HepG2 (cell line): ENCODE measurements around the gene ARHGEF38. TPM values are rescaled to one million over a fixed set of nuclear protein-coding genes. Genes with fewer than 3 reads are reported as not detected.

Experiments used
- CHD2 ChIP-seq: IDR thresholded peaks from 2 replicates; pipeline ENCODE4 v1.6.1; 2011; ENCODE audit warnings: low read depth, low read length, improper control_type of control experiment
- CREB1 ChIP-seq, 2 experiments: fragments of 450-650 bp in 1 of 2; IDR thresholded peaks; 2 replicates each; pipeline ENCODE4 v1.6.1; 2016 to 2017; ENCODE audit warnings: control low read depth in 1 of 2, mild to moderate bottlenecking in 1 of 2, missing compliant biosample characterization in 1 of 2, missing genetic modification characterization in 1 of 2
- HMG20B ChIP-seq: conservative IDR thresholded peaks from 2 replicates; pipeline ENCODE4 v1.6.1; 2016; ENCODE audit warnings: missing genetic modification reagents, missing compliant biosample characterization
- HNRNPLL ChIP-seq: fragments of 200-400 bp; formaldehyde crosslinking; IDR thresholded peaks from 2 replicates; pipeline ENCODE4 v1.6.1; 2017; ENCODE audit warnings: mild to moderate bottlenecking, low read depth, low read length; ENCODE audit not compliant: poor library complexity, severe bottlenecking
- MBD4 ChIP-seq: IDR thresholded peaks from 2 replicates; pipeline ENCODE4 v1.6.1; 2012; ENCODE audit warnings: low read length, inconsistent platforms, borderline replicate concordance
- MED8 ChIP-seq: sonication (generic); formaldehyde crosslinking; IDR thresholded peaks from 2 replicates; pipeline ENCODE4 v1.8.1; 2023; ENCODE audit warnings: mild to moderate bottlenecking, missing genetic modification reagents; ENCODE audit not compliant: insufficient replicate concordance
- RARA ChIP-seq: IDR thresholded peaks from 2 replicates; pipeline ENCODE4 v1.6.1; 2016; ENCODE audit warnings: missing genetic modification reagents, missing compliant biosample characterization
- SCMH1 ChIP-seq: sonication (generic); formaldehyde crosslinking; IDR thresholded peaks from 2 replicates; pipeline ENCODE4 v1.9.0; 2021; ENCODE audit warnings: missing genetic modification reagents, mild to moderate bottlenecking, borderline replicate concordance
- TEAD3 ChIP-seq: optimal IDR thresholded peaks from 2 replicates; pipeline ENCODE3; 2016; ENCODE audit warnings: borderline replicate concordance
- ZKSCAN5 ChIP-seq: sonication (generic); formaldehyde crosslinking; IDR thresholded peaks from 2 replicates; pipeline ENCODE4 v1.5.1; 2020; ENCODE audit warnings: mild to moderate bottlenecking, missing genetic modification reagents
- ZNF335 ChIP-seq: sonication (generic); formaldehyde crosslinking; IDR thresholded peaks from 2 replicates; pipeline ENCODE4 v1.4.0; 2020; ENCODE audit warnings: missing genetic modification reagents
- ZNF44 ChIP-seq: sonication (generic); formaldehyde crosslinking; IDR thresholded peaks from 2 replicates; pipeline ENCODE4 v1.5.1; 2020; ENCODE audit warnings: mild to moderate bottlenecking, missing genetic modification reagents
- ZNF572 ChIP-seq: sonication (generic); formaldehyde crosslinking; IDR thresholded peaks from 2 replicates; pipeline ENCODE4 v1.5.1; 2020; ENCODE audit warnings: mild to moderate bottlenecking, missing genetic modification reagents
- ZNF614 ChIP-seq: IDR thresholded peaks from 2 replicates; pipeline ENCODE4 v1.6.1; 2018; ENCODE audit warnings: missing biosample characterization, missing genetic modification reagents, inconsistent platforms, borderline replicate concordance
- ZNF761 ChIP-seq: sonication (generic); formaldehyde crosslinking; conservative IDR thresholded peaks from 2 replicates; pipeline ENCODE4 v1.4.0; 2020; ENCODE audit warnings: mild to moderate bottlenecking, missing genetic modification reagents
- polyA plus RNA-seq, 8 experiments: library from polyadenylated mRNA; depleted of rRNA in 3 of 8; stranded (reverse) in 7 of 8; unstranded in 1 of 8; fragments of >200 nt; fragmentation: Illumina TruSeq in 4 of 8; extraction: Trizol in 4 of 8; gene quantifications; 2 replicates each; pipeline versions ENCODE4 v1.2.1 to v1.2.3, GENCODE V29; 2011 to 2016; ENCODE audit warnings: low read depth in 4 of 8, missing spikeins in 1 of 8, mixed read lengths in 1 of 8; ENCODE audit not compliant: insufficient read depth in 1 of 8
- total RNA-seq, 5 experiments: library from RNA; depleted of rRNA; stranded (reverse); fragments of >200 nt; fragmentation: Illumina TruSeq; extraction: Trizol; gene quantifications; 2 replicates each; pipeline ENCODE4 v1.2.3, GENCODE V29; 2016; ENCODE audit warnings: low read depth in 1 of 5
- TF ChIP-seq, protein P1 (sequence below): sonication (generic); formaldehyde crosslinking; conservative IDR thresholded peaks from 2 replicates; pipeline ENCODE4 v1.8.0; 2022; ENCODE audit warnings: mild to moderate bottlenecking, moderate library complexity, missing genetic modification reagents
- TF ChIP-seq, protein P2 (sequence below): IDR thresholded peaks from 2 replicates; pipeline ENCODE4 v1.6.1; 2016; ENCODE audit warnings: low read depth, borderline replicate concordance
- TF ChIP-seq, protein P3 (sequence below): conservative IDR thresholded peaks from 2 replicates; pipeline ENCODE4 v1.6.1; 2018; ENCODE audit warnings: missing genetic modification reagents
- TF ChIP-seq, protein P4 (sequence below): sonication (generic); formaldehyde crosslinking; IDR thresholded peaks from 2 replicates; pipeline ENCODE4 v1.9.0; 2021; ENCODE audit warnings: mild to moderate bottlenecking, missing genetic modification reagents

Gene ARHGEF38
- total and polyA plus RNA-seq, 2 of the 13 experiments (the other 11 are each of a cell fraction or from before 2014, with no cell fraction given) = not detected

DNA sequence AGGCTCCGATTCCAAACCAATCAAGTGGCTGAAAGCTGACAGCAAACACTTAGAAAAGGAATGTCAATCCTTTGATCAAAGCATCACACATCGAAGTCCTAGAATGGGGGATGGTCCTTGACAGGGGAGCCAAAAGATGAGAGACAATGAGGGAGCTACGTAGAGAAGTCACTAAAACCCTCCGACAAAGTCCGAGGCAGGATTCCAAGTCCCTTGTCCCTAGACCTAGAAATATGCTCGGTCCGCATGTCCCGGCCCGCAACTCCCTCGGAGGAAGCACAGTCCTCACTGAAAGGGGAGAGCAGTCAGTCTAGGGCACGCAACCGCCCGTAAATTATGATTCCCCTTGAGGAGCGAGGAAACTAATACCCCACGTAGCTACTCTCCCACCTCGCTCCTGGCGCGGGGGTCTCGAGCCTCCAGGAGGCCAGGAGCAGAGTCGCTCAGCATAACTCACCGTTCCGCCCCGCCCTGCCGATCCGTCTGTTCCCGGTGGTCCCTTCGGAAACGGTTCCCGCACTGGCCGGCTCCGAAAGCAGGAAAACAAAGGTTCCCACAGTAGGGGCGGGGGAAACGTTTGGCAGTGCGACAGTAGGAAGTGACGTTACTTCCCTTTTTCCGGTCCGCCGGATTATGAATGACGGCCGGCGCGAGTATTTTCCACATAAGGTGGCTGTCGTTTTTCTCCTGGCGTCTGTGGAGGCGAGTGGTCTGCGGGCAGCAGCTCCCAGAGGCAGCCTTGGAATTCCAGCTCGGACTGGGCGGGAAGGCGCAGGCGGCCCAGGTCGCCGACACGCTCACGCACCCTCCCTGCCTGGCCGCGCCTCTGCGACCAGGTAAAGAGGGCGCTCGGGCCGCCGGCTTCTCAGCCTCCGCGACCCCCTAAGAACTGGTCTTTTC lies 156.0 kb downstream of the ARHGEF38 start, which contains the start of the genes GSTCD and INTS12 (continued):
- peak; percentile 78 for TF ChIP-seq MED8 (CRISPR knock-in tag)
- peak; percentile 88; the same call in 1 of the 2 replicates for TF ChIP-seq ZNF44 (CRISPR knock-in tag)
- peak; percentile 95 for TF ChIP-seq ZNF335 (CRISPR knock-in tag)
- peak; percentile 94 for TF ChIP-seq HMG20B (CRISPR knock-in tag)
- peak; percentile 76 for TF ChIP-seq HNRNPLL
- peak; percentile 49; the same call in 1 of the 2 replicates for TF ChIP-seq RARA
- TF ChIP-seq SCMH1 = no peak
- TF ChIP-seq TEAD3 (CRISPR knock-in tag) = peak; percentile 81
- TF ChIP-seq ZKSCAN5 (CRISPR knock-in tag) = no peak
- TF ChIP-seq, protein P1, sequence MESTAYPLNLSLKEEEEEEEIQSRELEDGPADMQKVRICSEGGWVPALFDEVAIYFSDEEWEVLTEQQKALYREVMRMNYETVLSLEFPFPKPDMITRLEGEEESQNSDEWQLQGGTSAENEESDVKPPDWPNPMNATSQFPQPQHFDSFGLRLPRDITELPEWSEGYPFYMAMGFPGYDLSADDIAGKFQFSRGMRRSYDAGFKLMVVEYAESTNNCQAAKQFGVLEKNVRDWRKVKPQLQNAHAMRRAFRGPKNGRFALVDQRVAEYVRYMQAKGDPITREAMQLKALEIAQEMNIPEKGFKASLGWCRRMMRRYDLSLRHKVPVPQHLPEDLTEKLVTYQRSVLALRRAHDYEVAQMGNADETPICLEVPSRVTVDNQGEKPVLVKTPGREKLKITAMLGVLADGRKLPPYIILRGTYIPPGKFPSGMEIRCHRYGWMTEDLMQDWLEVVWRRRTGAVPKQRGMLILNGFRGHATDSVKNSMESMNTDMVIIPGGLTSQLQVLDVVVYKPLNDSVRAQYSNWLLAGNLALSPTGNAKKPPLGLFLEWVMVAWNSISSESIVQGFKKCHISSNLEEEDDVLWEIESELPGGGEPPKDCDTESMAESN (CRISPR knock-in tag) = peak; percentile 99
- TF ChIP-seq, protein P2, sequence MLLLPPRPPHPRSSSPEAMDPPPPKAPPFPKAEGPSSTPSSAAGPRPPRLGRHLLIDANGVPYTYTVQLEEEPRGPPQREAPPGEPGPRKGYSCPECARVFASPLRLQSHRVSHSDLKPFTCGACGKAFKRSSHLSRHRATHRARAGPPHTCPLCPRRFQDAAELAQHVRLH (CRISPR knock-in tag) = peak; percentile 98
- TF ChIP-seq, protein P3, sequence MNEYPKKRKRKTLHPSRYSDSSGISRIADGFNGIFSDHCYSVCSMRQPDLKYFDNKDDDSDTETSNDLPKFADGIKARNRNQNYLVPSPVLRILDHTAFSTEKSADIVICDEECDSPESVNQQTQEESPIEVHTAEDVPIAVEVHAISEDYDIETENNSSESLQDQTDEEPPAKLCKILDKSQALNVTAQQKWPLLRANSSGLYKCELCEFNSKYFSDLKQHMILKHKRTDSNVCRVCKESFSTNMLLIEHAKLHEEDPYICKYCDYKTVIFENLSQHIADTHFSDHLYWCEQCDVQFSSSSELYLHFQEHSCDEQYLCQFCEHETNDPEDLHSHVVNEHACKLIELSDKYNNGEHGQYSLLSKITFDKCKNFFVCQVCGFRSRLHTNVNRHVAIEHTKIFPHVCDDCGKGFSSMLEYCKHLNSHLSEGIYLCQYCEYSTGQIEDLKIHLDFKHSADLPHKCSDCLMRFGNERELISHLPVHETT = peak; percentile 100
- peak; percentile 97; the same call in 1 of the 2 replicates for TF ChIP-seq ZNF614 (CRISPR knock-in tag)
- TF ChIP-seq ZNF761 (CRISPR knock-in tag) = peak; percentile 98
- TF ChIP-seq ZNF572 (CRISPR knock-in tag) = peak; percentile 93
- peak; percentile 88; the same call in 1 of the 2 replicates for TF ChIP-seq MBD4
- TF ChIP-seq, protein P4, sequence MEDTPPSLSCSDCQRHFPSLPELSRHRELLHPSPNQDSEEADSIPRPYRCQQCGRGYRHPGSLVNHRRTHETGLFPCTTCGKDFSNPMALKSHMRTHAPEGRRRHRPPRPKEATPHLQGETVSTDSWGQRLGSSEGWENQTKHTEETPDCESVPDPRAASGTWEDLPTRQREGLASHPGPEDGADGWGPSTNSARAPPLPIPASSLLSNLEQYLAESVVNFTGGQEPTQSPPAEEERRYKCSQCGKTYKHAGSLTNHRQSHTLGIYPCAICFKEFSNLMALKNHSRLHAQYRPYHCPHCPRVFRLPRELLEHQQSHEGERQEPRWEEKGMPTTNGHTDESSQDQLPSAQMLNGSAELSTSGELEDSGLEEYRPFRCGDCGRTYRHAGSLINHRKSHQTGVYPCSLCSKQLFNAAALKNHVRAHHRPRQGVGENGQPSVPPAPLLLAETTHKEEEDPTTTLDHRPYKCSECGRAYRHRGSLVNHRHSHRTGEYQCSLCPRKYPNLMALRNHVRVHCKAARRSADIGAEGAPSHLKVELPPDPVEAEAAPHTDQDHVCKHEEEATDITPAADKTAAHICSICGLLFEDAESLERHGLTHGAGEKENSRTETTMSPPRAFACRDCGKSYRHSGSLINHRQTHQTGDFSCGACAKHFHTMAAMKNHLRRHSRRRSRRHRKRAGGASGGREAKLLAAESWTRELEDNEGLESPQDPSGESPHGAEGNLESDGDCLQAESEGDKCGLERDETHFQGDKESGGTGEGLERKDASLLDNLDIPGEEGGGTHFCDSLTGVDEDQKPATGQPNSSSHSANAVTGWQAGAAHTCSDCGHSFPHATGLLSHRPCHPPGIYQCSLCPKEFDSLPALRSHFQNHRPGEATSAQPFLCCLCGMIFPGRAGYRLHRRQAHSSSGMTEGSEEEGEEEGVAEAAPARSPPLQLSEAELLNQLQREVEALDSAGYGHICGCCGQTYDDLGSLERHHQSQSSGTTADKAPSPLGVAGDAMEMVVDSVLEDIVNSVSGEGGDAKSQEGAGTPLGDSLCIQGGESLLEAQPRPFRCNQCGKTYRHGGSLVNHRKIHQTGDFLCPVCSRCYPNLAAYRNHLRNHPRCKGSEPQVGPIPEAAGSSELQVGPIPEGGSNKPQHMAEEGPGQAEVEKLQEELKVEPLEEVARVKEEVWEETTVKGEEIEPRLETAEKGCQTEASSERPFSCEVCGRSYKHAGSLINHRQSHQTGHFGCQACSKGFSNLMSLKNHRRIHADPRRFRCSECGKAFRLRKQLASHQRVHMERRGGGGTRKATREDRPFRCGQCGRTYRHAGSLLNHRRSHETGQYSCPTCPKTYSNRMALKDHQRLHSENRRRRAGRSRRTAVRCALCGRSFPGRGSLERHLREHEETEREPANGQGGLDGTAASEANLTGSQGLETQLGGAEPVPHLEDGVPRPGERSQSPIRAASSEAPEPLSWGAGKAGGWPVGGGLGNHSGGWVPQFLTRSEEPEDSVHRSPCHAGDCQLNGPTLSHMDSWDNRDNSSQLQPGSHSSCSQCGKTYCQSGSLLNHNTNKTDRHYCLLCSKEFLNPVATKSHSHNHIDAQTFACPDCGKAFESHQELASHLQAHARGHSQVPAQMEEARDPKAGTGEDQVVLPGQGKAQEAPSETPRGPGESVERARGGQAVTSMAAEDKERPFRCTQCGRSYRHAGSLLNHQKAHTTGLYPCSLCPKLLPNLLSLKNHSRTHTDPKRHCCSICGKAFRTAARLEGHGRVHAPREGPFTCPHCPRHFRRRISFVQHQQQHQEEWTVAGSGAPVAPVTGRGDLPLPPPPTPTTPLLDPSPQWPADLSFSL (CRISPR knock-in tag) = no peak
- peak; percentile 95 for TF ChIP-seq CREB1 (IDR thresholded peaks at IDR 0.05)
- peak; percentile 99 for TF ChIP-seq CREB1 (CRISPR knock-in tag; IDR thresholded peaks at IDR 0.05)
- TF ChIP-seq CHD2 = peak; percentile 47; the same call in 1 of the 2 replicates
